Myocyte (in vitro differentiated cells): ENCODE data around the gene CIAO1. TPM values are rescaled to one million over a fixed set of nuclear protein-coding genes. Genes with fewer than 3 reads are reported as not detected.
A peak's percentile ranks its signal among the peaks of the same experiment; 100 is the strongest.
"Not testable (repeated sequence)": the region's sequence is repeated elsewhere in the genome, so short reads cannot be mapped to it uniquely, and the experiment has no call there.

Experiments
- DNase-seq: peaks from one replicate; pipeline ENCODE4 v3.0.0-alpha.2; 2012; ENCODE audit warnings: low read depth
- total RNA-seq: library from RNA; depleted of rRNA; stranded (reverse); fragments of >200 nt; gene quantifications from 2 replicates; pipeline ENCODE4 v1.2.3, GENCODE V29; 2014

CIAO1 gene
- total RNA-seq, 1 donor from 2014 or later: 125 TPM

- no peak for DNase-seq
These were observed 8.5 kb downstream of the CIAO1 start for GRCh38 chr2:96274355-96275056.

DNA sequence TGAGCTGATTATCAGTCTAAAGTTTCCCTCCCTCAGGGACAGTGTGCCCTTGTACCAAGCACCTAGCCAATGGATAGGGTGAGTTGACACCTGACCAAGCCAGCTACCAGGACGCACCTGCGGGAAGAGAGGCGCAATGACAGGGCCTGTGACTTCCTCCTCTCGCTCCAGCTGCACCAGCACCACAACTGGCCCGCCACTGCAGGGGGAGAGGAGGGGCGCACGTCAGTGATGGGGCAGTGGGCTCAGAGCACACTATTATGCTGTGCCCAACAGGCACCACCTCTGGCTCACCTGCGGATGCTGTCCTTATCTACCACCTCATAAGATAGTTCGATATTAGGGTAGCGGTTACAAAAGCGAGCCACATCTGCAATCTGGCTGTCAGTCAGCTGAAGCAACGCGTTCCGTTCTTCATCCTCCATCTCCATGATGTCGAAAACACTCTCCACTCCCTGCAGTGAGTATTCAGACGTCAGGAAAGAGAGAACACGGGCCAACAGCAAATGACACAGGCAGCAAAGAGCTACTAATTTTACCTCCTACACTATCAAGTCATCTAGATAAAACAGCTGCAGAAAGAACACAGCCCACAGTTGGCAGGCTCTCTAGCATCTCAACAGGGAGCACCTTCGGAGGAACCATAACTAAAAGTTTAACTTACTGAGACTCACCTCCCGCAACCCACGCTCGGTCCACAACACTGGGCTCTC lies 10.9 kb downstream of the CIAO1 start:
- DNase-seq: no peak

DNA sequence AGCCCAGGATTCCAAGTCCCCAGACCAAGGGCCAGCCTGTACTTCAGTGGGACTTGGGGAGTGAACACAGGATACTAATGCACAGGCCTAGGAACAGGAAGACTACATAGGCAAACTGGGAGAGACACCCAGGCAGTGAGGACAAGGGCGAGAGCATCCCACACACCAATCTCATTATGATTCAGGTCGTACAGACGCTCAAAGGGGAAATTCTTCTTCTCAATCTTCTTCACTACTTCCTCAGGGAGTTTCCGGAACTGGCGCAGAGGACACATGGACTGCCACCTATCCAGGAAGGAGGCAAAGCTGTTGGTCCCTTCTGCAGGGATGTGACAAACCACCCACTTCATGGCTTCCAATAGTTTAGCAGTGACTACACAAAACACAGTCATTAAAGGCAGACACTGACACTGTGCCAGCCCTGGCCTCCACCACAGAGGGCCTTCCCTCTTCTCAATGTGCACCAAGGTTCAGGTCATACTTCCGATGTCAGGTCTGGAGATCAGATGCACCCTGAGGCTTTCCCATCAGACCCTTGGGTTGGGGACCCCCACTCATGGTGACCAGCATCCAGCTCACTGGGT lies 21.3 kb downstream of the CIAO1 start:
- DNase-seq: no peak

DNA sequence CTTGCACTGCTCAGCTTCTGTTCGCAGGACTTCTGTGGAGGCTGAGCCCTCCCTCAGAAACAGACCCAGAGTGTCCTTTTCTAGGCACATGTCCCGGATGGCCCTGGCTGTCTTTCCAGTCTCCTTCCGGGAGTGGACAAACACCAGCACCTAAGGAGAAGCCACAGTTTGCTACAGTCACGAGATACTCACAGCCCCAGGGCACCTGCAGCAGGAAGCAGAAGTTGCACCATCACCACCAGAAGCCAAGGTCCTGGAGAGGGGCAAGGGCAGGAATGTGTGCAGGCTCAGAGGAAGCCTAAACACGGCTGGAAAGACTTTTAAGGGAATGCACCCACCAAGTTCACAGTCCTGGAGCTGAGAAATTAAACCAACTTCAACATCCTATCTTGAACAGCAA lies 25.7 kb downstream of the CIAO1 start:
- DNase-seq: no peak

DNA sequence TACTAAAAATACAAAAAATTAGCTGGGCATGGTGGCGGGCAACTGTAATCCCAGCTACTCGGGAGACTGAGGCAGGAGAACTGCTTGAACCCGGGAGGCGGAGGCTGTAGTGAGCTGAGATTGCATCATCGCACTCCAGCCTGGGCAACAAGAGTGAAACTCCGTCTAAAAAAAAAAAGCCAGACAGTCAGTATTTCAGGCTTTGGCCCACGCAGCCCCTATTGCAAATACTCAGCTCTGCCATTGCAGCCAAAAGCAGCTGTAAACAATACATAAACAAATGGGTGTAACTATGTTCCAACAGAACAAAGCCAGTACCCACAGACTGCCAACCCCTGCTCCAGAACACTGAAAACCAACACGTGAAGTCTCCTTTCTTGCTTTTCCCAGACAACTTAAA lies 28.2 kb downstream of the CIAO1 start:
- DNase-seq: not testable (repeated sequence)

- no peak for DNase-seq
These were observed 30.9 kb downstream of the CIAO1 start for GRCh38 chr2:96296925-96297324.

DNA sequence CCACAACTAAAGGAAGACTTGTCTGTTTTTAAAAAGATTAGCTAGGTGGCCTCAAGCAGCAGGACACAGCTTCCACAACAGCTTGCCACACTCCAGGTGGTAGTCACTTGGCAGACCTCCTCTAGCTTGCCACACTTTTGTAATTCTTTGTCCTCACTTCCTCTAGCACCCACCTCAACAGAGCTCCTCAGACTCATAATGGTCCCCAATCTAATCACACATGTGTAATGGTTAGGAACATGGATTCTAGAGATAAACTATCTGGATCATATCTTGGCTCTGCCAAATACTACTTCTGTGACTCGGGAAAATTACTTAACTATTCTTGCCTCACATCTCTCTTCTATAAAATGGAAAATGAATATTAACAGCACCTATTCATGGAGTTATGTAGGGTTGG lies 35.8 kb downstream of the CIAO1 start:
- DNase-seq: no peak

GRCh38 chr2:96304606-96305005 lies 38.6 kb downstream of the CIAO1 start:
- DNase-seq: no peak

- DNase-seq: peak; percentile 86
These were observed 39.3 kb downstream of the CIAO1 start, which contains the start of gene SNRNP200 for GRCh38 chr2:96305091-96305978. Gene SNRNP200 (minus strand): TSS chr2:96305546. CDS start chr2:96305437, 109 bp downstream.

GRCh38 chr2:96305979-96306308 lies 39.9 kb downstream of the CIAO1 start:
- no peak for DNase-seq

DNA sequence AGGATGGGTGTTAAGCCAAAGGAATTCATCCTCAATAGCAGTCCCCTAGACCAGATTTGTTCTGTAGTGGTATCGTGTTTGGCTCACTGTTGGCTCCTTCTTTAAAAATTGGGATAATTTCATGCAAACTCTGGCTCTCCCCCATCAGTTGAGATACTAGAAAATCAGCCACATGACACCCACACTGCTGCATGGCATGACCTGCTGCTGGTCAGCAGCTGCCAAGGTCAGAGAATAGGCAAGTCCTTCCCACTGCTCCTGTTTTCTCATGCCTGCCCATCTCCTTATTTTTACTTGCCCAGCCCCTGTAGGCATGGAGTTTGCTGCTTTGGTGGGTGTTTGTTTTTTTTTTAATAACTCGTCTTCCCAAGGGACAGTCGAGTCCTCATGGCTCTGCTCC lies 40.3 kb downstream of the CIAO1 start:
- peak; percentile 28 for DNase-seq

- DNase-seq: no peak
These were observed 42.2 kb downstream of the CIAO1 start for GRCh38 chr2:96308248-96308647.

DNA sequence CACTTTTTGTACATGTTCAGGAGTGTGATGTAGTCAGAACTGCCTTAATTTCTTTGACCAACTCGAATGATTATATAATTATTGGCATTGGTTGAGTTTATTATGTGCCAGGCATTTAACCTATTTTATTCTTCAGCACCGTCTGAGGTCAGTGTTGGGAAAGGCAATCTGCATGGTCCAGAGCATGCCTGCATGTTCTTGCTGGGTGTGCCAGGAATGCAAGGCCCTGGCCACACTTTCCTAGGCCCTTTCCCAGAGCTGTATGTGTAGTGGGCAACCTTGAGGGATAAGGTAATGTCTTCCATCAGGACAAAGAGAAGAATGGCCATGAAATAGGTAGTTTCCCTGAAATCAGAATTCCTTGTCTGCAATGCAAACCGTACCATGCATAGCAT lies 49.0 kb downstream of the CIAO1 start:
- DNase-seq: no peak

DNA sequence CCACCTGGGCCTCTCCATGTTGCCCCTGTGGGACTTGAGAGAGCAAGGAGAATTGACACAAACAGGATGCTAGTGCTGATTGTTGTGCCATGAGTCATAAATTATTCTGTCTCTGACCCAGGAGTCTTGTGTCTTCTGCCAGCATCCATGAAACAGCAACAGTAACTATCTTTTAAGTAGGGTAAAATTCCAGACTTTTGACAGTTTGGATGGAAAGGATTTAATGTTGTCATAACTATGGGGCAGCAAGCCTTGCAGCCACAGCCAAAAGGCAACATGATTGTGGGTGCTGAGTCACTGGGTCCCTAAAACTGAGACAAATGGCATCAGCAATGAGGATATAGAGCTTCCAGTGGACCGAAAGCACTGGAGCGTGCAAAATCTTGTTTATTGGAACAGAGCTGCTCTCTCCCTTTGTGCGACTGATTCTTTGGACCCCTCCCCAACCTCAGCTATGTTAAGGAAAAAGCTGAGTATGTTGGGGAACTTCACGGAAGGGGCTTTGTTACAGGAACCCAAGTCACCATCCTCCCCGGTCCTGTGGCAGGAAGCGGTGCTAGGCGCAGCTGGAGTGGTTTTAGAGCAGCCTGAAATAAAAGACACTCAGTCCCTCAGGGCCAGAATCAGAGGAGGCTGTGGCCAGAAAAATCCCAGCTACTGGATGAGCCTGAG lies 49.5 kb downstream of the CIAO1 start:
- peak; percentile 80 for DNase-seq

DNA sequence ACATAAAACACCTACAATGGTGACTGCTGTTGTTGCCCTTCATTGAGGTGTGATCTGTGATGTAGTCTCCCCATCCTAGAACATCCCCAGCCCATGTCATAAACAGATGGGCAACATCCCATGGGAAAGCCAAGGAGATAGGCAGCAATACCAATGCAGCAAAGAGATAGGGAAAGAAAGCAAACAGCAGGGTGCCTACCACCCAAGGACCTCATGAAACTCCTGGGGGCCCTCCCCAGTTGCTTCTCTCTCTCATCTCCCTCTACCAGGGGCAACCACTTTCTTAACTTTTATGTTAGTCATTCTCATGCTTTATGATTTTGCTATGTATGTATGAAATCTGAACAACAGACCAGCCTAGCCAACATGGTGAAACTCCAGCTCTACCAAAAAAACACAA lies 51.0 kb downstream of the CIAO1 start:
- DNase-seq: no peak

DNA sequence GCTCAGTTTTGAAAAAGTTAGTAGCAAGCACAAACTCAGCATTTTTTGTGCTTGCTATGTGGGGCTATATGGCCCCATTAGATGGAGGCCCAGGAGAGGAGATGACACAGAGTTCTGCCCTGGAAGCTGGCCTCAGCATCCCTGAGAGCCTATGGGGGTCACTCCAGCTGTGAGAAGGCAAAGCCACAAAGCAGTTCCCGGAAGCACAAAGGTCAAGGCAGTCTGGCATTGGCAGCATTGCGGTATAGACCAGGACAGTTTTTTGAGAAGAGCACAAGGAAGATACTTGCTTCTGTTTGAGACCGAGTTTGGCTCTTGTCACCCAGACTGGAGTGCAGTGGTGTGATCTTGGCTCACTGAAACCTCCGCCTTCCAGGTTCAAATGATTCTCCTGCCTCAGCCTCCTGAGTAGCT lies 51.6 kb downstream of the CIAO1 start:
- DNase-seq: no peak

DNA sequence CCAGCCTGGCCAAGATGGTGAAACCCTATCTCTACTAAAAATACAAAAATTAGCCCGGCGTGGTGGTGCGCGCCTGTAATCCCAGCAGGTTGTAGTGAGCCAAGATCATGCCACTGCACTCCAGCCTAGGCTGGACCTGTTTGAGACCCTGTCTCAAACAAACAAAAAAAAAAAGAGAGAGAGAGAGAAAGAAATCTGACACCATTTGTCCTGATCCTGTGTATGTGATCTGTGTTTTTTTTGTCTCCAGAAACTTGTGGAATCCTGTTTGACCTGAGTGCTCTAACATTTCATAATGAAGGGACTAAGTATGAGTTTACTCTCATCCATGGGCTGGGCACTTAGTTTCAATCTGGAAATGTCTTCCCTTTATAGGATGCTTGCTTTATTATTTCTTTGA lies 52.7 kb downstream of the CIAO1 start:
- DNase-seq: no peak

GRCh38 chr2:96319396-96319795 lies 53.4 kb downstream of the CIAO1 start:
- DNase-seq: no peak

- no peak for DNase-seq
These were observed 54.3 kb downstream of the CIAO1 start for GRCh38 chr2:96320326-96320725.

GRCh38 chr2:96320728-96321622 lies 55.0 kb downstream of the CIAO1 start:
- DNase-seq: peak; percentile 25
